Activated CD8-positive, alpha-beta T cell treated with anti-CD3 and anti-CD28 coated beads for 36 hours (primary cell): ENCODE data around the gene RNF207. TPM values are rescaled to one million over a fixed set of nuclear protein-coding genes. Genes with fewer than 3 reads are reported as not detected.

Experiments used
- ATAC-seq: fragments of 200-7000 bp; cut with Tn5 transposase; one replicate; pipeline ENCODE4 v1.10.0; 2021; ENCODE audit warnings: mild to moderate bottlenecking, moderate library complexity
- CTCF ChIA-PET: fragments of 350-600 bp; sonication (Branson Sonifier 250); formaldehyde crosslinking; loops from one replicate; lab custom pipeline; 2021; ENCODE audit warnings: antibody characterized with exemption; lab: Charles Lee
- POLR2A ChIA-PET: fragments of 350-600 bp; sonication (Branson Sonifier 250); formaldehyde crosslinking; loops from one replicate; lab custom pipeline; 2021; ENCODE audit warnings: antibody characterized with exemption; lab: Charles Lee
- DNase-seq: peaks from one replicate; pipeline ENCODE4 v3.0.0-alpha.2; 2020
- H3K27ac Mint-ChIP-seq: one replicate; pipeline ENCODE4 v1.8.0; 2021; ENCODE audit warnings: mild to moderate bottlenecking, mixed read lengths
- H3K27me3 Mint-ChIP-seq: one replicate; pipeline ENCODE4 v1.8.0; 2021; ENCODE audit warnings: mixed read lengths
- H3K36me3 Mint-ChIP-seq: one replicate; pipeline ENCODE4 v1.8.0; 2021; ENCODE audit warnings: low read depth, mixed read lengths
- H3K4me1 Mint-ChIP-seq: one replicate; pipeline ENCODE4 v1.8.0; 2021; ENCODE audit warnings: low read depth, mixed read lengths
- H3K4me3 Mint-ChIP-seq: one replicate; pipeline ENCODE4 v1.8.0; 2021; ENCODE audit warnings: mild to moderate bottlenecking, moderate library complexity, mixed read lengths
- H3K9me3 Mint-ChIP-seq: one replicate; pipeline ENCODE4 v1.8.0; 2021; ENCODE audit warnings: mixed read lengths
- intact Hi-C: fragments of 100-400 bp; cut with micrococcal nuclease; formaldehyde crosslinking; loops from one replicate; pipeline ENCODE4 v1.10.0; 2022
- total RNA-seq, 2 experiments: library from RNA; stranded (reverse); gene quantifications; one replicate each; pipeline ENCODE4 v1.2.3, GENCODE V29; 2021
- TF ChIP-seq, protein P1 (sequence below): fragments of 200-600 bp; IDR thresholded peaks from one replicate; pipeline ENCODE4 v1.8.0; 2022; ENCODE audit warnings: antibody characterized with exemption, mild to moderate bottlenecking

Gene RNF207
- total RNA-seq, 2 experiments from 2014 or later = 4.9 to 9.9 TPM

DNA sequence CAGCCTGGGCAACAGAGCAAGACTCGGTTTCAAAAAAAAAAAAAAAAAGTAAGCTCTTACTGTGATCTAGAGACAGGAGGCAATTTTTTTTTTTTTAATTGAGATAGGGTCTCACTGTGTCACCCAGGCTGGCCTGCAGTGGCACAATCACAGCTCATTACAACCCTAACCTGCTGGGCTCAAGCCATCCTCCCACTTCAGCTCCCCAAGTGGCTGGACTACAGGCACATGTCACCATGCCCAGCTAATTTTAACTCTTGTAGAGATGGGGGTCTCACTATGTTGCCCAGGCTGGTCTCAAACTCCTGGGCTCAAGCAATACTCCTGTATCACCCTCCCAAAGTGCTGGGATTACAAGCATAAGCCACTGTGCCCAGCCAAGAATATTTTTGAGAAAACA, 14.0 kb upstream of the RNF207 start:
- DNase-seq = no peak
- no peak overlapping the region for H3K4me3 Mint-ChIP-seq
- peaks cover 36% of the 10 kb centered on the region for H3K4me1 Mint-ChIP-seq
- TF ChIP-seq, protein P1, sequence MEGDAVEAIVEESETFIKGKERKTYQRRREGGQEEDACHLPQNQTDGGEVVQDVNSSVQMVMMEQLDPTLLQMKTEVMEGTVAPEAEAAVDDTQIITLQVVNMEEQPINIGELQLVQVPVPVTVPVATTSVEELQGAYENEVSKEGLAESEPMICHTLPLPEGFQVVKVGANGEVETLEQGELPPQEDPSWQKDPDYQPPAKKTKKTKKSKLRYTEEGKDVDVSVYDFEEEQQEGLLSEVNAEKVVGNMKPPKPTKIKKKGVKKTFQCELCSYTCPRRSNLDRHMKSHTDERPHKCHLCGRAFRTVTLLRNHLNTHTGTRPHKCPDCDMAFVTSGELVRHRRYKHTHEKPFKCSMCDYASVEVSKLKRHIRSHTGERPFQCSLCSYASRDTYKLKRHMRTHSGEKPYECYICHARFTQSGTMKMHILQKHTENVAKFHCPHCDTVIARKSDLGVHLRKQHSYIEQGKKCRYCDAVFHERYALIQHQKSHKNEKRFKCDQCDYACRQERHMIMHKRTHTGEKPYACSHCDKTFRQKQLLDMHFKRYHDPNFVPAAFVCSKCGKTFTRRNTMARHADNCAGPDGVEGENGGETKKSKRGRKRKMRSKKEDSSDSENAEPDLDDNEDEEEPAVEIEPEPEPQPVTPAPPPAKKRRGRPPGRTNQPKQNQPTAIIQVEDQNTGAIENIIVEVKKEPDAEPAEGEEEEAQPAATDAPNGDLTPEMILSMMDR = no peak
- H3K36me3 Mint-ChIP-seq = peaks cover 54% of the 10 kb centered on the region
- intact Hi-C loops = no loop called here
- H3K27me3 Mint-ChIP-seq = no peaks in the 10 kb centered on the region
- H3K27ac Mint-ChIP-seq = no peak overlapping the region
- CTCF ChIA-PET = interaction anchor here (0.9 to 1.2 kb wide), 2 partner anchors 9 to 13 kb away, joined by 3 to 5 read pairs; partner anchors contain the start of gene RNF207
- ATAC-seq = no peak
- H3K9me3 Mint-ChIP-seq = no peaks in the 10 kb centered on the region
- POLR2A ChIA-PET = interaction anchor here (0.6 to 1.2 kb wide), 4 partner anchors 10 to 48 kb away, joined by 3 to 6 read pairs (median 4); partner anchors contain the start of gene ICMT

DNA sequence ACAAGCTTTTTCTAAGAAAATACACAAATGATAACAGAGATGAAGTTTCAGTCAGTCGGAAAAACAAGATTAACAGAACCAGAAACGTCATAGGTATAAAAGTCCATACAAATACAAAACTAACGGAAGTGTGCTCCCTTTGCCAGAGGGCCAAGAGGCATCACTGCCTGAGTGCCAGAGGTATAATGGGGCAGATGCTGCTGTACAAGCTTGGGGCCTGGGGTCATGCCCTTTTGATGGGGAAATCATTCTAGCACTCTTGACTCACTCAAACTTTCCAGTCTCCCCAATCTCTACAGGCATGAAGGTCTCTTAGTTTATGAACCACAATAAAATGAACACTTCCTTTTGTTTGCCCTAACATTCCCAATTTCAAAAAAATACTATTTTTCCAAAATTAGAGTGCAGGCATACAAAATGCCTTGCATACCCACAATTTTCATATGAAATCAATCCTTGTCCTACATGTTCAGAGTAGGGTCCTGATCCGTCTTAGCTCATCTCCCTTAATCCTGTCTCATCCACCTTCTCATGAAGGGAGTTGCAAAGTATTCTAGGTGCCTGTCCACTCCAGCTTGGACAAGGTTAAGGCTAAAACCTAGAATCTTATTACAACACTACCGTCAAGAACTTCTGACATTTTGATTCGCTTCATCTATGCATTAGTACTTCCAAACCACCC, 8.0 kb upstream of the RNF207 start:
- ChIA-PET POLR2A (interaction anchor here (0.9 to 4.0 kb wide), 5 partner anchors 9 to 37 kb away, joined by 3 to 32 read pairs (median 5); no protein-coding TSS in a partner anchor), CTCF (interaction anchor here (0.8 to 2.1 kb wide), 3 partner anchors 9 to 15 kb away, joined by 3 to 14 read pairs (median 4); no protein-coding TSS in a partner anchor)
- TF ChIP-seq, protein P1 = no peak
- no peak for ATAC-seq
- intact Hi-C loops = no loop called here
- no peaks in the 10 kb centered on the region for H3K27me3 Mint-ChIP-seq
- H3K4me1 Mint-ChIP-seq = peaks cover 44% of the 10 kb centered on the region
- H3K36me3 Mint-ChIP-seq = peaks cover 44% of the 10 kb centered on the region
- H3K9me3 Mint-ChIP-seq = no peaks in the 10 kb centered on the region
- H3K27ac Mint-ChIP-seq = peak overlapping the region; percentile 90
- peak; percentile 44 for DNase-seq
- H3K4me3 Mint-ChIP-seq = peak overlapping the region; percentile 94

DNA sequence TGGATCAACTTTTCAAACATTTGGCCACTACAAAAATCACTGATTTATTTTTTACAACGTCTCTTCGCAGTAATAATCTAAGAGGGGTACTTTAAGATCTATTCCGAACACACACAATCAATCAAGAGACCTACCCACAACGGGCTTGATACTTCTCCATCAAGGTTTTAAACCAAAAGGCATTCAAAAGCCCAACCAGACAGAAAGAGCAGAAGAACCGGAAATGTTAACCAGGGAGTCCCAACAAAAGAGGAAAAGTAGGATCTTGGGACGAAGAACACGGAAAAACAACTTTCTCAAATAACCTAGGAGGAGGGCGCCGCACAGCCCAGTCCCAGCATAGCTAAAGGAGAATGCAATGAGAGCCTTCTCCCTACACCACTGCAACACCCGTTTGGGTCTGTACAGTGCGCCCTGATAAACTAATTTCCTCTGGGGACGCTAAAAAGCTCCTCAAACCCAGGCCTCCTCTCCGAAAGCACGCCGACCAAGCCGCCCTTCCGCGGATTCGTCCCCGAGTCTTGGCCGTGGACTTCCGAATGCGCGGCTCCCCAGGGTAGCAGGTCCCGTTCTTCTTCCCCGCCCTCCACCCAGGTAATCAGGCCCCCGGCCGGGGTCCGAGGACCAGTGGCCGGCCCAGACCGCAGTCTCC, 7.1 kb upstream of the RNF207 start:
- intact Hi-C loops = no loop called here
- CTCF ChIA-PET = interaction anchor here (0.8 to 2.1 kb wide), 4 partner anchors 8 to 48 kb away, joined by 3 to 14 read pairs (median 4); no protein-coding TSS in a partner anchor
- Mint-ChIP-seq H3K4me1 (peaks cover 42% of the 10 kb centered on the region), H3K27me3 (no peaks in the 10 kb centered on the region), H3K27ac (peak overlapping the region; percentile 90), H3K36me3 (peaks cover 40% of the 10 kb centered on the region), H3K9me3 (no peaks in the 10 kb centered on the region), H3K4me3 (peak overlapping the region; percentile 94)
- ATAC-seq (peak; percentile 2), DNase-seq (peak; percentile 32)
- POLR2A ChIA-PET = interaction anchor here (0.5 to 4.0 kb wide), 6 partner anchors 9 to 134 kb away, joined by 3 to 32 read pairs (median 4); no protein-coding TSS in a partner anchor
- TF ChIP-seq, protein P1 = no peak

DNA sequence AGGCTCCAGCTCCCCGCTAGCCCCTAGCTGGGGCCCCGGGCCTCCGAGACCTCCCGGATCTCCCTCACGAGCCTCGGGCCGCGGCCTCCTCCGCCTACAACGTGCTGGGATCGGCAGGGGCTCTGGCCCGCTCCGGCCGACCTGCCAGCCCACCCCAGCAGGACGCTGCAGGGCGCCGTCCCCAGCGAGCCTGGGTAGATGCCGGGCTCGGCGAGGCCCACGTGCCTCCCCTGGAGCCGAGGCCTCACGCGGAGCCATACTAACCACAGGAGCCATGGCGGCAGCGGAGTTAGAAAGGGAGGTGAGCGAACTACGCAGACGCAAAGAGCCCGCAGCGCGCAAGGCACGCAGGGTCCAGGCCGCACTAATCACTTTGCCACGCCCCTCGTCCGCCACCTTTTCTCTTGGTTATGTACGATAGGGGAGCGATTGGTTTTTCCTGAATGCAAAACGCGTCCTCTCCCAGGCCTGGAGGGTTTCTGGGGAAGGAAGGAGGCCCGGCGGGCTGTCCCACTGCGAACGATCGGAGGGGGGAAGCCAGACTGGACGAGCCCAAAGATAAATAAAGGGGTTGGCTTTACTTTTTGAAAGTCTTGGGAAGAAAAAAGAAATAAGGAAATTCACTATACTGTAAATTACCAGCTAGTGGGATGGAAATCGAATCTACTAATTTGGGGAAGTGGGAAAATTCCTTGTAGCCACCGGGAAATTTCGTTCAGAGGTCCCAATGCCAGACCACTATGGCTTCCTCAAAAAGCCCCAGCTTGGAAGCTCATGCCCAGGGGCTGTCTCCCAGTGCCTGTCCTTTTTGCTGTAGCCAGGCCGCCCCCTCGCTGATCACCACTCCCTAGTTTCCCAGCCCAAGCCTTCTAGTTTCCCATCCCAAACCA, 6.4 kb upstream of the RNF207 start, which contains the start of gene RPL22:
Gene RPL22, minus strand, starts transcription at position 298 of the 890 bp plus-strand sequence. Its CDS starts 22 bp downstream, at position 276.
- ATAC-seq (peak; percentile 99), DNase-seq (peak; percentile 100)
- H3K4me3 Mint-ChIP-seq = peak within 1 kb of the TSS; percentile 94
- ChIA-PET CTCF (interaction anchor here (0.5 to 2.1 kb wide), 5 partner anchors 14 to 1568 kb away, joined by 3 to 14 read pairs (median 5); no protein-coding TSS in a partner anchor), POLR2A (interaction anchor here (1.0 to 4.0 kb wide), 6 partner anchors 11 to 40 kb away, joined by 3 to 32 read pairs (median 4); no protein-coding TSS in a partner anchor)
- intact Hi-C loops = no loop called here
- H3K36me3 Mint-ChIP-seq = peaks cover 35% of the 10 kb centered on the region
- H3K27ac Mint-ChIP-seq = peak within 1 kb of the TSS; percentile 90
- peaks cover 2% of the 10 kb centered on the region for H3K27me3 Mint-ChIP-seq
- H3K9me3 Mint-ChIP-seq = no peaks in the 10 kb centered on the region
- H3K4me1 Mint-ChIP-seq = peaks cover 43% of the 10 kb centered on the region
- TF ChIP-seq, protein P1 = no peak
